CD14-positive monocyte (primary cell): ENCODE results near the gene CNTN6. TPM values are rescaled to one million over a fixed set of nuclear protein-coding genes. Genes with fewer than 3 reads are reported as not detected.

Source experiments
- DNase-seq, 3 donors: peaks; one replicate each; pipeline ENCODE4 v3.0.0-alpha.2; 2011 to 2022
- H2AFZ ChIP-seq: 2 replicates; pipeline ENCODE4 v1.6.0; 2012; ENCODE audit warnings: mild to moderate bottlenecking, low read depth, low read length, inconsistent platforms; ENCODE audit not compliant: insufficient read depth, poor library complexity, severe bottlenecking
- H3K27ac ChIP-seq, 2 donors: 1 replicate in 1 of 2; 2 replicates in 1 of 2; pipeline ENCODE4 v1.5.1; 2012 to 2013; ENCODE audit warnings: low read length in 2 of 2, control low read depth in 1 of 2, inconsistent platforms in 1 of 2, low read depth in 1 of 2, mild to moderate bottlenecking in 1 of 2
- H3K27me3 ChIP-seq, 2 donors: one replicate each; pipeline versions ENCODE4 v1.6.0 to v1.6.1; 2011 to 2013; ENCODE audit warnings: low read length in 2 of 2; ENCODE audit not compliant: control insufficient read depth in 2 of 2, insufficient read depth in 2 of 2
- H3K36me3 ChIP-seq, 2 donors: replicated peaks in 1 of 2; 1 replicate in 1 of 2; 2 replicates in 1 of 2; pipeline versions ENCODE4 v1.5.1 to v1.6.1; 2012 to 2013; ENCODE audit warnings: low read length in 2 of 2, control low read depth in 1 of 2, inconsistent platforms in 1 of 2, mild to moderate bottlenecking in 1 of 2; ENCODE audit not compliant: insufficient read depth in 2 of 2, control insufficient read depth in 1 of 2
- H3K4me1 ChIP-seq, 2 donors: 1 replicate in 1 of 2; 2 replicates in 1 of 2; pipeline versions ENCODE4 v1.5.1 to v1.6.1; 2012 to 2013; ENCODE audit warnings: low read length in 2 of 2, control low read depth in 1 of 2, inconsistent platforms in 1 of 2, mild to moderate bottlenecking in 1 of 2, moderate library complexity in 1 of 2; ENCODE audit not compliant: insufficient read depth in 2 of 2, control insufficient read depth in 1 of 2
- H3K4me2 ChIP-seq: replicated peaks from 2 replicates; pipeline ENCODE3; 2012; ENCODE audit warnings: low read length, moderate library complexity, mild to moderate bottlenecking; ENCODE audit not compliant: poor library complexity, severe bottlenecking; ENCODE audit errors: extremely low read depth
- H3K4me3 ChIP-seq, 3 experiments: fragments of 200-600 bp in 1 of 3; sonication (generic) in 1 of 3; replicated peaks in 1 of 3; 1 replicate in 2 of 3; 2 replicates in 1 of 3; pipeline ENCODE4 v1.5.1; 2011 to 2013; ENCODE audit warnings: low read length in 3 of 3, mild to moderate bottlenecking in 3 of 3, control low read depth in 2 of 3, low read depth in 2 of 3, inconsistent platforms in 1 of 3, moderate library complexity in 1 of 3
- H3K79me2 ChIP-seq: 2 replicates; pipeline ENCODE4 v1.6.0; 2012; ENCODE audit warnings: mild to moderate bottlenecking, control low read depth, inconsistent platforms, low read length, moderate library complexity; ENCODE audit not compliant: insufficient read depth
- H3K9ac ChIP-seq: 2 replicates; pipeline ENCODE4 v1.6.0; 2017; ENCODE audit warnings: low read length, mild to moderate bottlenecking; ENCODE audit not compliant: insufficient read depth, poor library complexity, severe bottlenecking
- H3K9me3 ChIP-seq, 2 donors: replicated peaks in 1 of 2; 1 replicate in 1 of 2; 2 replicates in 1 of 2; pipeline versions ENCODE4 v1.5.1 to v1.6.1; 2012 to 2013; ENCODE audit warnings: low read length in 2 of 2, control low read depth in 1 of 2; ENCODE audit not compliant: control insufficient read depth in 1 of 2, insufficient read depth in 1 of 2
- H4K20me1 ChIP-seq: 2 replicates; pipeline ENCODE4 v1.6.0; 2012; ENCODE audit warnings: mild to moderate bottlenecking, low read length, control low read depth, moderate library complexity; ENCODE audit not compliant: insufficient read depth
- H3K27ac Mint-ChIP-seq, 7 donors: one replicate each; pipeline ENCODE4 v1.8.0; 2020; ENCODE audit warnings: mild to moderate bottlenecking in 7 of 7, mixed read lengths in 7 of 7, moderate library complexity in 6 of 7, inconsistent platforms in 2 of 7
- H3K27me3 Mint-ChIP-seq, 3 donors: one replicate each; pipeline ENCODE4 v1.8.0; 2021 to 2022; ENCODE audit warnings: low read depth in 3 of 3, mild to moderate bottlenecking in 3 of 3, mixed read lengths in 3 of 3, moderate library complexity in 3 of 3, inconsistent platforms in 1 of 3
- H3K36me3 Mint-ChIP-seq, 2 donors: one replicate each; pipeline ENCODE4 v1.8.0; 2020; ENCODE audit warnings: mixed read lengths in 2 of 2, inconsistent platforms in 1 of 2, mild to moderate bottlenecking in 1 of 2
- H3K4me1 Mint-ChIP-seq: one replicate; pipeline ENCODE4 v1.8.0; 2020; ENCODE audit warnings: mild to moderate bottlenecking, mixed read lengths
- H3K4me3 Mint-ChIP-seq, 2 donors: one replicate each; pipeline ENCODE4 v1.8.0; 2020; ENCODE audit warnings: mild to moderate bottlenecking in 2 of 2, mixed read lengths in 2 of 2, moderate library complexity in 1 of 2
- H3K9me3 Mint-ChIP-seq, 7 donors: one replicate each; pipeline ENCODE4 v1.8.0; 2020 to 2022; ENCODE audit warnings: mixed read lengths in 7 of 7, mild to moderate bottlenecking in 6 of 7, moderate library complexity in 6 of 7, inconsistent platforms in 2 of 7
- CTCF ChIP-seq: fragments of 200-600 bp; IDR thresholded peaks from one replicate; pipeline ENCODE4 v1.8.0; 2022; ENCODE audit warnings: antibody characterized with exemption, mild to moderate bottlenecking
- WGBS: methylation state at CpG from one replicate; pipeline ENCODE4 v1.1.5; 2013; ENCODE audit warnings: missing lambda C conversion rate; ENCODE audit not compliant: insufficient coverage; 5-methylcytosine and 5-hydroxymethylcytosine counted together
- intact Hi-C, 2 donors: fragments of 100-400 bp; cut with micrococcal nuclease; formaldehyde crosslinking; loops; one replicate each; pipeline versions ENCODE4 v1.15.0 to v1.15.1; 2023
- polyA plus RNA-seq, 3 donors: library from polyadenylated mRNA; depleted of rRNA in 1 of 3; unstranded in 2 of 3; stranded (reverse) in 1 of 3; fragments of 300-500 nt in 2 of 3; fragments of >200 nt in 1 of 3; fragmentation: Illumina TruSeq in 2 of 3; gene quantifications; 1 replicate in 2 of 3; 2 replicates in 1 of 3; pipeline ENCODE4 v1.2.3, GENCODE V29; 2012 to 2021

Gene CNTN6
- polyA plus RNA-seq, 3 donors: not detected

GRCh38 chr3:1394188-1394587 lies 301.4 kb downstream of the CNTN6 start:
- intact Hi-C loops: no loop called here

GRCh38 chr3:1400571-1400970 lies 307.7 kb downstream of the CNTN6 start:
- H4K20me1 ChIP-seq: no peaks in the 10 kb centered on the region
- Mint-ChIP-seq H3K36me3 (no peaks in the 10 kb centered on the region), H3K4me3 (no peak overlapping the region), H3K9me3 (peaks cover 0 to 4% (median 0%) of the 10 kb centered on the region in 7 donors), H3K27ac (no peak overlapping the region), H3K27me3 (no peaks in the 10 kb centered on the region), H3K4me1 (no peaks in the 10 kb centered on the region)
- no peaks in the 10 kb centered on the region for H3K4me1 ChIP-seq
- intact Hi-C loops: no loop called here
- H3K9ac ChIP-seq: no peak overlapping the region
- no peaks in the 10 kb centered on the region for H3K36me3 ChIP-seq
- 83% methylated on average over 1 of the region's 3 CpGs for WGBS
- H3K27me3 ChIP-seq: no peaks in the 10 kb centered on the region
- no peaks in the 10 kb centered on the region for H3K79me2 ChIP-seq
- TF ChIP-seq CTCF: no peak
- no peak overlapping the region for H3K27ac ChIP-seq
- no peak overlapping the region for H3K4me3 ChIP-seq
- H3K4me2 ChIP-seq: no peak overlapping the region
- DNase-seq: no peak
- H3K9me3 ChIP-seq: peaks cover 0 to 8% of the 10 kb centered on the region in 2 donors
- no peak overlapping the region for H2AFZ ChIP-seq

More at GRCh38 chr3:1394188-1394587, 301.4 kb downstream of the CNTN6 start:
- H3K36me3 ChIP-seq: no peaks in the 10 kb centered on the region
- WGBS: 98% methylated on average over 9 of the region's 19 CpGs
- H3K27me3 Mint-ChIP-seq: no peaks in the 10 kb centered on the region
- no peaks in the 10 kb centered on the region for H3K79me2 ChIP-seq
- no peak overlapping the region for H3K9ac ChIP-seq
- DNase-seq: no peak
- H3K27me3 ChIP-seq: no peaks in the 10 kb centered on the region
- H3K36me3 Mint-ChIP-seq: no peaks in the 10 kb centered on the region
- H3K27ac Mint-ChIP-seq: no peak overlapping the region
- H3K4me2 ChIP-seq: no peak overlapping the region
- H3K27ac ChIP-seq: no peak overlapping the region
- no peaks in the 10 kb centered on the region for H3K4me1 Mint-ChIP-seq
- no peaks in the 10 kb centered on the region for H4K20me1 ChIP-seq
- no peak overlapping the region for H2AFZ ChIP-seq
- H3K4me1 ChIP-seq: no peaks in the 10 kb centered on the region
- no peak for TF ChIP-seq CTCF
- H3K4me3 Mint-ChIP-seq: no peak overlapping the region
- H3K4me3 ChIP-seq: no peak overlapping the region
- peaks cover 0 to 9% (median 3%) of the 10 kb centered on the region in 7 donors for H3K9me3 Mint-ChIP-seq
- H3K9me3 ChIP-seq: peaks cover 6 to 8% of the 10 kb centered on the region in 2 donors
